ENCODE measurements around the gene BAG2.

GRCh38 chr6:57141451-57142177, 30.5 kb upstream of the BAG2 start:
- TF ChIP-seq JUN (CRISPR knock-in tag; IDR thresholded peaks at IDR 0.05) (no peak), ZFP62 (CRISPR knock-in tag; IDR thresholded peaks at IDR 0.05) (no peak), TAF1 (CRISPR knock-in tag; IDR thresholded peaks at IDR 0.05) (no peak)

Data from HepG2 (cell line).